Stimulated activated CD4-positive, alpha-beta T cell treated with anti-CD3 and anti-CD28 coated beads, TNF-alpha, amount 100 ng/mL, for 48 hours (primary cell): Measurements from ENCODE around the gene CWC27.
"Not testable (repeated sequence)": the region's sequence is repeated elsewhere in the genome, so short reads cannot be mapped to it uniquely, and the experiment has no call there.

Source experiments
- DNase-seq, 3 donors: peaks; one replicate each; pipeline ENCODE4 v3.0.0-alpha.2; 2020; ENCODE audit warnings: low read depth in 3 of 3

Gene CWC27

GRCh38 chr5:64923151-64923685 is 154.5 kb downstream of the CWC27 start:
- DNase-seq: no peak

- no peak for DNase-seq
These were observed 156.4 kb downstream of the CWC27 start for GRCh38 chr5:64925123-64925522.

GRCh38 chr5:64929833-64930232 is 161.1 kb downstream of the CWC27 start:
- no peak for DNase-seq

GRCh38 chr5:64930672-64931318 is 162.1 kb downstream of the CWC27 start:
- DNase-seq: no peak

GRCh38 chr5:64939422-64939771 is 170.7 kb downstream of the CWC27 start:
- DNase-seq: not testable (repeated sequence)

- no peak for DNase-seq
These were observed 171.2 kb downstream of the CWC27 start for GRCh38 chr5:64939772-64940510.

GRCh38 chr5:64942460-64942859 is 173.7 kb downstream of the CWC27 start:
- DNase-seq: no peak

- DNase-seq: no peak
These were observed 176.1 kb downstream of the CWC27 start for GRCh38 chr5:64944868-64945267.

GRCh38 chr5:64947031-64947430 is 178.3 kb downstream of the CWC27 start:
- DNase-seq: no peak

GRCh38 chr5:64947801-64948200 is 179.1 kb downstream of the CWC27 start:
- DNase-seq: no peak

GRCh38 chr5:64949331-64949730 is 180.6 kb downstream of the CWC27 start:
- no peak for DNase-seq

- DNase-seq: no peak
These were observed 184.4 kb downstream of the CWC27 start for GRCh38 chr5:64952951-64953673.

GRCh38 chr5:64954518-64954917 is 185.8 kb downstream of the CWC27 start:
- DNase-seq: no peak

- no peak for DNase-seq
These were observed 190.1 kb downstream of the CWC27 start for GRCh38 chr5:64958757-64959391.

GRCh38 chr5:64963278-64963677 is 194.5 kb downstream of the CWC27 start:
- no peak for DNase-seq

GRCh38 chr5:64968591-64969110 is 199.9 kb downstream of the CWC27 start:
- no peak for DNase-seq

- no peak for DNase-seq
These were observed 200.8 kb downstream of the CWC27 start for GRCh38 chr5:64969578-64969977.

- DNase-seq: no peak
These were observed 202.8 kb downstream of the CWC27 start for GRCh38 chr5:64971513-64971912.

GRCh38 chr5:64971990-64972389 is 203.3 kb downstream of the CWC27 start:
- no peak for DNase-seq

GRCh38 chr5:64972591-64972990 is 203.9 kb downstream of the CWC27 start:
- DNase-seq: no peak

- no peak for DNase-seq
These were observed 204.5 kb downstream of the CWC27 start for GRCh38 chr5:64973215-64973614.

GRCh38 chr5:64977779-64978178 is 209.0 kb downstream of the CWC27 start:
- no peak for DNase-seq
